ENCODE measurements around the gene CHD6. TPM values are rescaled to one million over a fixed set of nuclear protein-coding genes. Genes with fewer than 3 reads are reported as not detected.

CHD6 gene
- total and polyA plus RNA-seq, 2 of the 13 experiments (the other 11 are each of a cell fraction or from before 2014, with no cell fraction given), result 14.4 to 52.0 TPM

DNA sequence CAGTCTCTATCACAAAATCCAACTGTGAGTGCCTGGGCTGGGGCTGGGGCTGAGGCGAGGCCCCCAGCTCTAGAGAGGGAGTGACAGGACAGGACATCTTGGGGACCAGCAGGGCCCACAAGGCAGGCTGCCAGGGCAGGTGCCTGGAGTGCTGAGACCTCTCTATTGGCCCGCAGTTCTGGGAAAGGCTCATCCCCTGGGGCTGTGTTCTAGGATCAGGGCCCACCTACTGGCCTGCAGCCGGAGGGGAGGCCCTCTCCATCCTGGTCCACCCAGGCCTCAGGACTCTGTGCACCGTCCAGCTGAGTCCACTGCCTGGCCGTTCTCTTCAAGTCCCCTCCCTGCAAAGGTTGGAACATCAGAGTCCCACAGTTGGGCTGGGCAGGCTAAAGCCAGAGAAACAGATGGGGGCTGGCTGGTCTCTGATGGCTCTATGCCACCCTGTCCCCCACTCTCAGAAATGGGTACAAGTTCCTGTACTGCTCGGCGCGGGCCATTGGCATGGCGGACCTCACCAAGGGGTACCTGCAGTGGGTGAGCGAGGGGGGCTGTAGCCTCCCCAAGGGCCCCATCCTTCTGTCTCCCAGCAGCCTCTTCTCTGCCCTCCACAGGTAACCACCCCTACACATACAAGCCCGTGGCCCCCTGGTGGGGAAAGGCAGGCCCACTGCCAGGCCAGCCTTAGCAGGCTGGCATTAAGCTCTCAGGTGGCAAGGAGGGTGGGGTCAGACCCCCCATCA is 260.6 kb downstream of the CHD6 start (continued):
- TF ChIP-seq, protein P1, sequence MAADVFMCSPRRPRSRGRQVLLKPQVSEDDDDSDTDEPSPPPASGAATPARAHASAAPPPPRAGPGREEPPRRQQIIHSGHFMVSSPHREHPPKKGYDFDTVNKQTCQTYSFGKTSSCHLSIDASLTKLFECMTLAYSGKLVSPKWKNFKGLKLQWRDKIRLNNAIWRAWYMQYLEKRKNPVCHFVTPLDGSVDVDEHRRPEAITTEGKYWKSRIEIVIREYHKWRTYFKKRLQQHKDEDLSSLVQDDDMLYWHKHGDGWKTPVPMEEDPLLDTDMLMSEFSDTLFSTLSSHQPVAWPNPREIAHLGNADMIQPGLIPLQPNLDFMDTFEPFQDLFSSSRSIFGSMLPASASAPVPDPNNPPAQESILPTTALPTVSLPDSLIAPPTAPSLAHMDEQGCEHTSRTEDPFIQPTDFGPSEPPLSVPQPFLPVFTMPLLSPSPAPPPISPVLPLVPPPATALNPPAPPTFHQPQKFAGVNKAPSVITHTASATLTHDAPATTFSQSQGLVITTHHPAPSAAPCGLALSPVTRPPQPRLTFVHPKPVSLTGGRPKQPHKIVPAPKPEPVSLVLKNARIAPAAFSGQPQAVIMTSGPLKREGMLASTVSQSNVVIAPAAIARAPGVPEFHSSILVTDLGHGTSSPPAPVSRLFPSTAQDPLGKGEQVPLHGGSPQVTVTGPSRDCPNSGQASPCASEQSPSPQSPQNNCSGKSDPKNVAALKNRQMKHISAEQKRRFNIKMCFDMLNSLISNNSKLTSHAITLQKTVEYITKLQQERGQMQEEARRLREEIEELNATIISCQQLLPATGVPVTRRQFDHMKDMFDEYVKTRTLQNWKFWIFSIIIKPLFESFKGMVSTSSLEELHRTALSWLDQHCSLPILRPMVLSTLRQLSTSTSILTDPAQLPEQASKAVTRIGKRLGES (CRISPR knock-in tag; IDR thresholded peaks at IDR 0.05; ENCODE audit: borderline replicate concordance), result no peak
- TF ChIP-seq MBNL3 (CRISPR knock-in tag; conservative IDR thresholded peaks at IDR 0.05) (no peak), SMC3 (IDR thresholded peaks at IDR 0.05; ENCODE audit: low read length) (peak; percentile 13; the same call in 1 of the 2 replicates), ZBTB21 (CRISPR knock-in tag; IDR thresholded peaks at IDR 0.05) (no peak), HNF4A (CRISPR knock-in tag; IDR thresholded peaks at IDR 0.05) (no peak), FOXA1 (IDR thresholded peaks at IDR 0.05) (no peak), FOXA1 (CRISPR knock-in tag; IDR thresholded peaks at IDR 0.05) (no peak), HNRNPL (IDR thresholded peaks at IDR 0.05; ENCODE audit: low read depth, low read length) (peak; percentile 95), PRPF4 (IDR thresholded peaks at IDR 0.05; ENCODE audit: low read depth, low read length, poor library complexity, severe bottlenecking) (no peak), SNRNP70 (IDR thresholded peaks at IDR 0.05; ENCODE audit: low read depth, low read length) (no peak), ZNF354B (CRISPR knock-in tag; IDR thresholded peaks at IDR 0.05) (no peak), NFE2L1 (CRISPR knock-in tag; IDR thresholded peaks at IDR 0.05; ENCODE audit: borderline replicate concordance) (0 out of 2 replicates have a peak, but pooled peaks have one; percentile 17), TBX3 (IDR thresholded peaks at IDR 0.05; ENCODE audit: borderline replicate concordance) (no peak), MED13 (CRISPR knock-in tag; IDR thresholded peaks at IDR 0.05) (no peak), SRSF9 (IDR thresholded peaks at IDR 0.05; ENCODE audit: borderline replicate concordance, insufficient read depth, low read depth, low read length, poor library complexity, severe bottlenecking) (no peak), ZNF839 (CRISPR knock-in tag; IDR thresholded peaks at IDR 0.05; ENCODE audit: borderline replicate concordance) (no peak), KLF6 (CRISPR knock-in tag; IDR thresholded peaks at IDR 0.05) (no peak), HNRNPLL (IDR thresholded peaks at IDR 0.05; ENCODE audit: low read depth, low read length, poor library complexity, severe bottlenecking) (peak; percentile 11)
- TF ChIP-seq, protein P2, sequence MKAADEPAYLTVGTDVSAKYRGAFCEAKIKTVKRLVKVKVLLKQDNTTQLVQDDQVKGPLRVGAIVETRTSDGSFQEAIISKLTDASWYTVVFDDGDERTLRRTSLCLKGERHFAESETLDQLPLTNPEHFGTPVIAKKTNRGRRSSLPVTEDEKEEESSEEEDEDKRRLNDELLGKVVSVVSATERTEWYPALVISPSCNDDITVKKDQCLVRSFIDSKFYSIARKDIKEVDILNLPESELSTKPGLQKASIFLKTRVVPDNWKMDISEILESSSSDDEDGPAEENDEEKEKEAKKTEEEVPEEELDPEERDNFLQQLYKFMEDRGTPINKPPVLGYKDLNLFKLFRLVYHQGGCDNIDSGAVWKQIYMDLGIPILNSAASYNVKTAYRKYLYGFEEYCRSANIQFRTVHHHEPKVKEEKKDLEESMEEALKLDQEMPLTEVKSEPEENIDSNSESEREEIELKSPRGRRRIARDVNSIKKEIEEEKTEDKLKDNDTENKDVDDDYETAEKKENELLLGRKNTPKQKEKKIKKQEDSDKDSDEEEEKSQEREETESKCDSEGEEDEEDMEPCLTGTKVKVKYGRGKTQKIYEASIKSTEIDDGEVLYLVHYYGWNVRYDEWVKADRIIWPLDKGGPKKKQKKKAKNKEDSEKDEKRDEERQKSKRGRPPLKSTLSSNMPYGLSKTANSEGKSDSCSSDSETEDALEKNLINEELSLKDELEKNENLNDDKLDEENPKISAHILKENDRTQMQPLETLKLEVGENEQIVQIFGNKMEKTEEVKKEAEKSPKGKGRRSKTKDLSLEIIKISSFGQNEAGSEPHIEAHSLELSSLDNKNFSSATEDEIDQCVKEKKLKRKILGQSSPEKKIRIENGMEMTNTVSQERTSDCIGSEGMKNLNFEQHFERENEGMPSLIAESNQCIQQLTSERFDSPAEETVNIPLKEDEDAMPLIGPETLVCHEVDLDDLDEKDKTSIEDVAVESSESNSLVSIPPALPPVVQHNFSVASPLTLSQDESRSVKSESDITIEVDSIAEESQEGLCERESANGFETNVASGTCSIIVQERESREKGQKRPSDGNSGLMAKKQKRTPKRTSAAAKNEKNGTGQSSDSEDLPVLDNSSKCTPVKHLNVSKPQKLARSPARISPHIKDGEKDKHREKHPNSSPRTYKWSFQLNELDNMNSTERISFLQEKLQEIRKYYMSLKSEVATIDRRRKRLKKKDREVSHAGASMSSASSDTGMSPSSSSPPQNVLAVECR (CRISPR knock-in tag; IDR thresholded peaks at IDR 0.05; ENCODE audit: borderline replicate concordance), result 0 out of 2 replicates have a peak, but pooled peaks have one; percentile 4
- TF ChIP-seq, protein P3, sequence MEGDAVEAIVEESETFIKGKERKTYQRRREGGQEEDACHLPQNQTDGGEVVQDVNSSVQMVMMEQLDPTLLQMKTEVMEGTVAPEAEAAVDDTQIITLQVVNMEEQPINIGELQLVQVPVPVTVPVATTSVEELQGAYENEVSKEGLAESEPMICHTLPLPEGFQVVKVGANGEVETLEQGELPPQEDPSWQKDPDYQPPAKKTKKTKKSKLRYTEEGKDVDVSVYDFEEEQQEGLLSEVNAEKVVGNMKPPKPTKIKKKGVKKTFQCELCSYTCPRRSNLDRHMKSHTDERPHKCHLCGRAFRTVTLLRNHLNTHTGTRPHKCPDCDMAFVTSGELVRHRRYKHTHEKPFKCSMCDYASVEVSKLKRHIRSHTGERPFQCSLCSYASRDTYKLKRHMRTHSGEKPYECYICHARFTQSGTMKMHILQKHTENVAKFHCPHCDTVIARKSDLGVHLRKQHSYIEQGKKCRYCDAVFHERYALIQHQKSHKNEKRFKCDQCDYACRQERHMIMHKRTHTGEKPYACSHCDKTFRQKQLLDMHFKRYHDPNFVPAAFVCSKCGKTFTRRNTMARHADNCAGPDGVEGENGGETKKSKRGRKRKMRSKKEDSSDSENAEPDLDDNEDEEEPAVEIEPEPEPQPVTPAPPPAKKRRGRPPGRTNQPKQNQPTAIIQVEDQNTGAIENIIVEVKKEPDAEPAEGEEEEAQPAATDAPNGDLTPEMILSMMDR (CRISPR knock-in tag; IDR thresholded peaks at IDR 0.05), result peak; percentile 44

Measured in HepG2 (cell line).